GDM1 (cell line): ENCODE results near the gene RPTOR.
"Not testable (repeated sequence)": the region's sequence is repeated elsewhere in the genome, so short reads cannot be mapped to it uniquely, and the experiment has no call there.

Source experiments
- DNase-seq: peaks from one replicate; lab custom pipeline; 2025; lab: John Stamatoyannopoulos, UW

RPTOR gene, protein sequence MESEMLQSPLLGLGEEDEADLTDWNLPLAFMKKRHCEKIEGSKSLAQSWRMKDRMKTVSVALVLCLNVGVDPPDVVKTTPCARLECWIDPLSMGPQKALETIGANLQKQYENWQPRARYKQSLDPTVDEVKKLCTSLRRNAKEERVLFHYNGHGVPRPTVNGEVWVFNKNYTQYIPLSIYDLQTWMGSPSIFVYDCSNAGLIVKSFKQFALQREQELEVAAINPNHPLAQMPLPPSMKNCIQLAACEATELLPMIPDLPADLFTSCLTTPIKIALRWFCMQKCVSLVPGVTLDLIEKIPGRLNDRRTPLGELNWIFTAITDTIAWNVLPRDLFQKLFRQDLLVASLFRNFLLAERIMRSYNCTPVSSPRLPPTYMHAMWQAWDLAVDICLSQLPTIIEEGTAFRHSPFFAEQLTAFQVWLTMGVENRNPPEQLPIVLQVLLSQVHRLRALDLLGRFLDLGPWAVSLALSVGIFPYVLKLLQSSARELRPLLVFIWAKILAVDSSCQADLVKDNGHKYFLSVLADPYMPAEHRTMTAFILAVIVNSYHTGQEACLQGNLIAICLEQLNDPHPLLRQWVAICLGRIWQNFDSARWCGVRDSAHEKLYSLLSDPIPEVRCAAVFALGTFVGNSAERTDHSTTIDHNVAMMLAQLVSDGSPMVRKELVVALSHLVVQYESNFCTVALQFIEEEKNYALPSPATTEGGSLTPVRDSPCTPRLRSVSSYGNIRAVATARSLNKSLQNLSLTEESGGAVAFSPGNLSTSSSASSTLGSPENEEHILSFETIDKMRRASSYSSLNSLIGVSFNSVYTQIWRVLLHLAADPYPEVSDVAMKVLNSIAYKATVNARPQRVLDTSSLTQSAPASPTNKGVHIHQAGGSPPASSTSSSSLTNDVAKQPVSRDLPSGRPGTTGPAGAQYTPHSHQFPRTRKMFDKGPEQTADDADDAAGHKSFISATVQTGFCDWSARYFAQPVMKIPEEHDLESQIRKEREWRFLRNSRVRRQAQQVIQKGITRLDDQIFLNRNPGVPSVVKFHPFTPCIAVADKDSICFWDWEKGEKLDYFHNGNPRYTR (N-terminal part only)

DNA sequence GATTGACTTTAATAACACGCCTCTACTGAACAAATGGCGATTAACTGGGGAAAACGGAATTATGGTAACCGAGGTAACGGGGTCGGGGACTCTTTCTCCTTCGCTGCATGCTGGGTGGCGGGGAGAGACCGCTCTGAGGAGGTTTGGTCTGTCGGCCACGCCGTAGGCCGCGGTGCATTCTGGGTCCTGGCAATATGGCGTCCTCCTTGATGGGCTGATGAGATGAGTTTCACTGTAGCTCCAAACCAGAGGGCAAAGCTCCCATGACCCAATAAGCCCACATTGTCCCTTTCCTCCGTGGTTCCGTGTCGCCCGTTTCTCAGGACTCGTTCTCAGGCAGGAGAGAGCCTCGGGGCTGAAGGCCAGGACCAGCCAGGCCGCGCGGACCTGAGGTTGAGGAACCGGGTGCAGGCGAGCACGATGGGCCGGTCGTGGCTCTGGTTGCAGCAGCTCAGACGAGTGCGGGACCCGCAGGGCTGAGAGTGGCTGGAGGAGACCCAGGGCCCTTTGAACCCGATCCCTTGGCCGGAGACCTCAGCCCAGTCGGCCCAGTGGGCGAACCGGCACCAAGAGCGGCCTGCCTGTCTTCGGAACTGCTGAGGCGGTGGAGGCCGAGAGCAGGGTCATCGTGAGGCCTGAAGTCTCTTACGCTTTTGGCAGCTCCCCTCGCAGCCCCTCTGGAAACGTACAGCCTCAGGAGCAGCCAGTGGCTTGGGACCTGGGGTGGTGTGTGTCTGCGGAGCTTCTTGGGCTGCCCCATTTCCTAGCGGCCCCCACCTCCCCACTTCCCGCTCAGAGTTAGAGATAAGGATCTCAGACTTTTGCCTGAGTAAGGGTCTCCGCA lies at the start of gene RPTOR:
Gene RPTOR (plus strand): TSS at position 184 of the 844 bp plus-strand sequence. CDS start 792 bp downstream, outside the sequence.
- peak; percentile 81 for DNase-seq

DNA sequence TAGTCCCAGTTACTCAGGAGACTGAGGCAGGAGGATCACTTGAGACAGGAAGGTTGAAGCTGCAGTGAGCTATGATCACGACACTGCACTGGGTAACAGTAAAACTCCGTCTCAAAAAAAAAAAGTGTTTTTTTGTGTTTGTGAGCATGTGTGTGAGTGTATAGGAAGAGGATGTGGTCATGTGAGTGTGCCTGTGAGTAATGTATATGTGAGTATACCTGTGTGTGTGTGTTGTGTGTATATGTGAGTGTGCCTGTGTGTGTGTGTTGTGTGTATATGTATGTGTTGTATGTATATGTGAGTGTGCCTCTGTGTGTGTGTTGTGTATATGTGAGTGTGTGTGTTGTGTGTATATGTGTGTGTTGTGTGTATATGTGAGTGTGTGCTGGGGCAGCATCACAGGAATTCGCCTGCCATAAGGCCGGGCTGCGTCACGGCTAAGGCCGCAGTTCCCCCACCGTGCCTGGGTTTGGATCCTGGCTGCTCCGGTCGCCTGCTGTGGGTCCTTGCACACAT lies 46.9 kb upstream of the RPTOR start:
- no peak for DNase-seq

DNA sequence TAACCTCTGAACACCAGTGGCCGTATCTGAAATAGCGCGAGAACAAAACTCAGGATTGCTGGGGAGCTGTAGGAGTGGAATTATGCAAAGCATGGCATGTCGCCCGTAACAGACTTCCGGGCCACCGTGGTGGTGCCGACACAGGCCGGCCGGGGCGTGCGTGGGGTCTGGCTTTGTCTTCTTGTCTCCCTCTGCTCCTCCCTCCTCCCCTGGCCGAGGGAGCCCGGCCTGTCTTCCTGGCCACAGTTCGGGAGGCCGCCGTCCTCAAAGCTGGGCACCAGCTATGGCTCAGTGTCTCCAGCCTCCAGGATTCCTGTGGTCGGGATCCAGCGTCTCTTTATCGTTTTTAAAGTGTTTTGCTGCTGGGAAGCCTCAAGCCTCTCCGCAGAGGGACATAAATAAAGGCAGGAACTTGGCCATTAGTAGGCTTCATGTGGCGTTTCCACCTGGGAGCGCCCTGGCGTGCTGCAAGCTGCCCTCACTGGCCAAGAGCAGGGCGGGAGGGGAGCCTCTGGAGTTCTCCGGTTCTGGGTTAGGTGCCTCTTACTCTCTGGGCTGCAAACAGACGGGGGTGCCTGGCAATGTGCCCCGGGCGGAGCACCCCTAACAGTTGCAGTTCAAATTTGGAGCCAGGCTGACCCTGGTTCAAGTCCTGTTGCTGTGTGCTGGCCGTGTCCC lies 46.3 kb upstream of the RPTOR start:
- no peak for DNase-seq

DNA sequence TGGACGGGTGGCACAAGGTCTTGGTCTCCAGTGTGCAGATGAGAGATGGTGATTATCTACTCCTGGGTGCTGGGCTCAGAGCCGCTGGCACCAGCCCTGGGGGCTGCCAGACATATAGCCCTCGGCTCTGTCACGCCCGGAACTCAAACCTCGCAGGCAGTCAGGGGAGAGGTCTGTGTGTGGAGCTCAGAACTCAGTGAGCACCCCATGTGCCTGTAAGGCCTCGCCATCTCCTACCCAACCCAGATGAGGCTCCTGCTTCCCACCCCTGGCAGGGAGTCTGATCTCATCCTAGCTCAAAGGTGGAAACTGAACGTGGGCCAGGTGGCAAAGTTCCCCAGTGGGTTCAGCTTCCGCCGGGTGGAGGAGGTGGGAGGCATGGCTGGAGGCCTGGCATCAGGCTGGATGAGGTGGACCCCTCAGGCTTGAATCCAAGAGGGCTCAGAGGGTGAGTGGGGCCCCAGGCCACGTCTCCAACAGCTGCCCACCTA lies 45.7 kb upstream of the RPTOR start:
- DNase-seq = no peak

DNA sequence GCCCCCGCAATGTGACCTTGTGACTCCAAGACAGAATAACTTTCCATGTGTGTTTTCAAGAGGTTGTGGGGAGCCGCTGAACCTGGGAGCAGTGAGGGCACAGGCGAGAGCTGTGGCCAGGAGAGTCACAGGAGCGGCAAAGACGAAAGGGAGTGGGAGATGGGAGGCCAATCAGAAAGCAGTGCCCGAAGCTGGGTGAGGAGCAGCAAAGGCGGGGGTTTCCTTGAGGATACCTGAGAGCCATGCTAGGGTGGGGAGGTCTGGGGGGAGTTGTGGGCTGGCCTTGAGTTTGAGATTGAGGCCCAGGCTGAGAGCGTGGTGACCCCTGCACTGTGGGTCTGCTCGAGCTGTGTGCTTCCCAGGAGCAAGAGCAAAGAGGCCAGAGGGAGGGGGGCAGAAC lies 45.1 kb upstream of the RPTOR start:
- DNase-seq = no peak

DNA sequence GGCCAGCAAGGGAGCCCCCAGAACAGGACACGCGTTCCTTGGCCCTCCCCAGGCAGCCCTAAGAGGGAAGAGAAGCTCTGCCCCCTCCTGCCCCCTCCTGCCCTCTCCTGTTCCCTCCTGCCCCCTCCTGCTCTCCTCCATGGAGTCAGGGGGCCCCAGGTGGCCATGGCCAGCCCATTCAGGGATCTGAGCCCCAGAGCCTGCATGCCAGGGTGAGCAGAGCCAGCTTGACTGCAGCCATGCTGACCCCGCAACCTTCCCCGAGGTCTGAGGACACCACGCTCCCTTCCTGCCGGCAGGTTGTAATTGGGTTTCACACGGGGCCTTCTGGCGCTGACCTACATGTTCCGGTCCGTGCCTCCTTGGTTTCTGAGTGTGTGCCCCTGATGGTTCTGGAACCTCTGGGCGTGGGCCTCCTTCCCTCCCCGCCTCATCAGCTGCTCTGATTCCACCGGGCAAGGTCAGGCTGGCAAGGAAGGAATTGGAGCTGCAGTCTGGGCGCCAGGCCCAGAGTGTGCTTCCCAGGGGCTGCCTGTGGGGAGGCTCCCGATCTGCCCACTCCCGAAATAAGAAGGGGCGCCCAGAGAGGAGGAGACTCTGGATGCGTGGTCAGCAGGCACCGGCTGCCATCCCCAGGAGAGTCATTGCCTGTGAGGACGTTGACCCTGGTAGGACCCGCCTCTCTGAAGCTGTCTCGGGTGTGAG lies 44.5 kb upstream of the RPTOR start:
- DNase-seq = no peak

DNA sequence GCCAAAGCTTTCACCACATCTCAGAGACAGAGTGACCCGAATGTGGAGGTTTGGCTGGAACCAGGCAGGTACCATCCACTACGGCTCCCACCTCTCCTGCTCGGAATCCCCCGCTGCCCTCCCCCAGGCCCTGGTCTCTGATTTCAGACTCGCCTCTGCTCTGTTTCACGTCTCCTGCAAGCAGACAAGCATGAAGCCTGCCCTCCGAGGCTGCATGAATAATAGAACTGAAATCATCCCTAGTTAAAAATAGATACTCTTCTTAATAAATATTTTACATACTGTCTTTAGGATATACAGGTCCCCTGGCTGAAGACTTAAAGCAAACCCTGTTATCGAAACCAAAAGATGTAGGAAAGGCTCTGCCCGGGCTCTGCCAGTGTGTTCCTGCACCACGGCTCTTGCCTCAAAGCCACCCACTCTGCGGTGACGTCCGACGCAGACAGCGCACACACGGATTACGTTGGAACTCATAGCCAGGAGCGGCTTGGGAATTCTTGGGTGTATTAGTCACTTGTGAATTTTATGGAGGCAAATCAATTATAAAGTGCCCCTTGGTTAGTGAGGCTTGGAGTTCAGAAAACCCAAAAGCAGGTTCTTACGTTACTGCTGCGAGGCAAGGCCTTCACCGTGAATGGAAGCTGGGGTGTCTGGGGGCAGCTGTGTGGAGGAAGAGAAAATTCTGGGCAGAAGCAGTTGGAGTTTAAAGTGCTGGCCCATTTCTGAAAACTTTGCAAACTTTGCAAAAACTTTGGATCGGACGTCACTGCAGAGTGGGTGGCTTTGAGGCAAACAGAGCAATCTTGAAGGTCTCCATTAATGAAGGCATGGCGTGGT lies 42.7 kb upstream of the RPTOR start:
- no peak for DNase-seq

DNA sequence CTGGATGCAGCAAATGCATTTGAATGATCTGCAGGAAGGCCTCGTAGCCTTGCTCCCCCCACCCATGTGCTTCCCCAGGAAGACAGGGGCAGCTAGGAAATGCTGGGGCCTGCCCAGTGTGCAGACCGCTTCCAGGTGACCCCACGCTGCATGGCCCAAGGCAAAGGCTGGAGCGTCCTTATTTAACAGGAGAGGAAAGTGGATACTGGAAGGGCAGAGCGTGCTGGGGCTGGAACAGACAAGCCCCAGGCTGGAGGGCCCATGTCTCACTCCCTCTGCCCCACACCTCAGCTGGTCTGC lies 42.1 kb upstream of the RPTOR start:
- no peak for DNase-seq

DNA sequence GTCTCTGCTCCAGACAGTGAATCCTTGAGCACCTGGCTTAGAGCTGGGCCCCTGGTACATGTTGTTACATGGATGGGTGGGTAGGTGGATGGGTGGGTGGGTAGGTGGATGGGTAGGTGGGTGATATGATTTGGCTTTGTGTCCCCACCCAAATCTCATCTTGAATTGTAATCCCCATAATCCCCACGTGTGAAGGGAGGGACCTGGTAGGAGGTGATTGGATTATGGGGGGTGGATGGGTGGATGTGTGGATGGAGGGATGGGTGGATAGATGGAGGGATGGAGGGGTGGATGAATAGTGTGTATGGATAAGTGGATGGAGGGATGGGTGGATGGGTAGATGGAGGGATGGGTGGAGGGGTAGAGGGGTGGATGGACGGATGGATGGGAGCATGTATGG lies 41.6 kb upstream of the RPTOR start:
- DNase-seq = no peak

DNA sequence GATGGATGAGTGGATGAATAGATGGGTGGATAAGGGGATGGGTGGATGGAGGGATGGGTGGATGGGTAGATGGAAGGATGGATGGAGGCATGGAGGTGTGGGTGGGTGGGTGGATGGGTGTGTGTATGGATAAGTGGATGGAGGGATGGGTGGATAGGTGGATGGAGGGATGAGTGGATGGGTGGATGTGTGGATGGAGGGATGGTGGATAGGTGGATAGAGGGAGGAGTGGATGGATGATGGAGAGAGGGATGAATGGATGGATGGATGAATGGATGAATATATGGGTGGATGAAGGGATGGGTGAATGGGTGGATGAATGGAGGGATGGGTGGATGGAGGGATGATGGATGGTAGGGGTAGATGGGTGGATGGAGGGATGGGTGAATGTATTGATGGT lies 40.7 kb upstream of the RPTOR start:
- DNase-seq = no peak

DNA sequence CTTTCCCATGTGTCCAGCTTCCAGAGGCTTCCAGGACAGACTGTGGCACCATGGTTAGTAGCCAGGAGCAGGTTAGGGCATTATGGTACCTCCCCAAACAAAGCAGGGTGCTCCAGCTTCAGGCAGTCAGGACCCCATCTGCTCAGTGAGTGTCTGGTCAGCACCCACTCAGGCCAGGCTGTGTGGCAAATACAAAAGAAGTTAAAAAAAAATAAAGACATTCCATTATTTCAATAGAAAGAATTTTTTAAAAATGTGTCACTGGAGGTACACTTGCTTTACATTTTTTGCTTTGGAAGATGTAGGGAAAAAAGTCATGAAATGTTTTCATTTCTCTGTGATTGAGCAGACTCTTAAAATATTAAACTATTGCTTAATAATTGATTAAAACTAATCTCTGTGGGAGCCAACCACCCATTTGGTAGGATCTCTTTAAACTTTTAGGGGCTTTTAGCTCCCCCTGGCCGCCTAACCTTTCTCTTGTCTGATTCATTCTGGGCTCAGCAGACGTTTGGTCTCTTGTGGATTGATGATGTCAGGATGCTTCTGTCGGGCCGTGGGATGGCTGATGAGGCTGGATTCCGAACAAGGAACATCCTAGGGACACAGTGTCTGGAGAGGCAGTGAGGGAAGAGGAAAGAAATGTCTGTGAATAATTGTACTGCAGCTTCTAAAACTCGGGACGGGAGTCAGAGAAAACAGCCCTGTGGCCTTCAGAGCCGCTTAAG lies 39.8 kb upstream of the RPTOR start:
- no peak for DNase-seq

DNA sequence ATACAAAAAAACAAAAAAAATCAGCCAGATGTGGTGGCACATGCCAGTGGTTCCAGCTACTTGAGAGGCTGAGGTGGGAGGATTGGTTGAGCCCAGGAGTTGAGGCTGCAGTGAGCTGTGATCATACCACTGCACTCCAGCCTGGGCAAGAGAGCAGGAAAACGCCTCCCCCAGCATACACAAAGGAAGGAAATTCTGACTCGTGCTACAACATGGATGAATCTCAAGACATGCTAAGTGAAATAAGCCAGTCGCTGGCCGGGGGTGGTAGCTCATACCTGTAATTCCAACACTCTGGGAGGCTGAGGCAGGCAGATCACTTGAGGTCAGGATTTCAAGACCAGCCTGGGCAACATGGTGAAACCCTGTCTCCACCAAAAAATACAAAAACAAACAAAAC lies 37.5 kb upstream of the RPTOR start:
- not testable (repeated sequence) for DNase-seq

DNA sequence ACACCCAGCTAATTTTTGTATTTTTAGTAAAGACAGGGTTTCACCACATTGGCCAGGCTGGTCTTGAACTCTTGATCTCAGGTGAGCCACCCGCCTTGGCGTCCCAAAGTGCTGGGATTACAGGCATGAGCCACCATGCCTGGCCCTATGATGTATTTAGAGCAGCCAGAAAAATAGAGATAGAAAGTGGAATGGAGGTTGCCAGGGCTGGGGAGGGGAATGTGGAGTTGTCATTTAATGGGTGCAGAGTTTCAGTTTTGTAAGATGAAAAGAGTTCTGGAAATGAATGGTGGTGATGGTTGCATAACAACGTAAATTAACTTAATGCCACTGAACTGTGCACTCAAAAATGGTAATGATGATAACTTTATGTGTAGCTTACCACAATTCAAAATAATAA lies 36.7 kb upstream of the RPTOR start:
- no peak for DNase-seq

DNA sequence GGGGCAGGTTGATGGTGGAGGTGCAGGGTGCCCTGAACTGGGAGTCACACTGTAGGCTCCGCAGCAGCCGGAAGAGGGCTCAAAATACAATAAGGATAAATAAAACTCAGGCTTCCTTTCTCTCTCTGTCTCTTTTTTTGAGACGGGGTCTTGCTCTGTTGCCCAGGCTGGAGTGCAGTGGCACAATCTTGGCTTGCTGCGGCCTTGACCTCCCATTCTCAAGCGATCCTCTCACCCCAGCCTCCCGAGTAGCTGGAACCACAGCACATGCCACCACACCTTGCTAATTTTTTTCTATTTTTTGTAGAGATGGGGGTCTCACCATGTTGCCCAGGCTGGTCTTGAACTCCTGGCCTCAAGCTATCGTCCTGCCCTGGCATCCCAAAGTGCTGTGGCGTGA lies 35.3 kb upstream of the RPTOR start:
- no peak for DNase-seq

DNA sequence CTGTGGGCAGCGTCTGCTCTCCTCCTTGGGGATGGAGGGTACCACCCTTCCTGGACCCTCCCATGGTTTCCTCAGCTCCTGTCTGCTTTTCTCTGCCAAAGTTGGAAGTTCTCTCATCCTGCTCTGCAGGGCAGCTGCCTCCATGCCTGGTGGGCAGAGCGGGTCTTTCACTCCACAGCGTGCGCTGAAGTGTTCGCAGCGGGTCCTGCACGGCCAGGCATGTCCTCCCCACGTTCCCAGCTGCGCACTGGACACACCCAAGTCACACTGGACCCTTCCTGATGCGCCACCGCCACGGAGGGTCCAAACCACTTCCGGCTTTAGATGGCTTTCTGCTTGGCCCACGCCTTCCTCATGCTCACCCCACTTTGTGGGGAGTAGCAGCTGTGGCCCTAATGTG lies 34.5 kb upstream of the RPTOR start:
- no peak for DNase-seq

DNA sequence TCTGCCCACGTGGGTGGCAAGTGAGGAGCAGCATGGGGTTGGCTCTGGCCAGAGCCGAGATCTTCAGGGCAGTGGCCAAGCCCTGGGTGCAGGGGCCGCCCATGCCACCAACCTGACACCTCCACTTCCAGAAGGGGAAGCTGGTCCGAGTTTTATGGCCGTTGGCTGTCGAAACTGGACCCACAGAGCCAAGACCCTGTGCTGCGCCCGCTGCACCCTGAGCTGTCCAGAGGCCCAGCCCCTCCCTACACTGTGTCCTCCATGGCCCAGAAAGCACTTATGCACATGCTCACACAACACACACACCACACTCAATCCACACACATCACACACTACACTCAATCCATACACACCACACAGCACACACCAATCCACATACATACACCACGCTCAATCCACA lies 33.9 kb upstream of the RPTOR start:
- no peak for DNase-seq

DNA sequence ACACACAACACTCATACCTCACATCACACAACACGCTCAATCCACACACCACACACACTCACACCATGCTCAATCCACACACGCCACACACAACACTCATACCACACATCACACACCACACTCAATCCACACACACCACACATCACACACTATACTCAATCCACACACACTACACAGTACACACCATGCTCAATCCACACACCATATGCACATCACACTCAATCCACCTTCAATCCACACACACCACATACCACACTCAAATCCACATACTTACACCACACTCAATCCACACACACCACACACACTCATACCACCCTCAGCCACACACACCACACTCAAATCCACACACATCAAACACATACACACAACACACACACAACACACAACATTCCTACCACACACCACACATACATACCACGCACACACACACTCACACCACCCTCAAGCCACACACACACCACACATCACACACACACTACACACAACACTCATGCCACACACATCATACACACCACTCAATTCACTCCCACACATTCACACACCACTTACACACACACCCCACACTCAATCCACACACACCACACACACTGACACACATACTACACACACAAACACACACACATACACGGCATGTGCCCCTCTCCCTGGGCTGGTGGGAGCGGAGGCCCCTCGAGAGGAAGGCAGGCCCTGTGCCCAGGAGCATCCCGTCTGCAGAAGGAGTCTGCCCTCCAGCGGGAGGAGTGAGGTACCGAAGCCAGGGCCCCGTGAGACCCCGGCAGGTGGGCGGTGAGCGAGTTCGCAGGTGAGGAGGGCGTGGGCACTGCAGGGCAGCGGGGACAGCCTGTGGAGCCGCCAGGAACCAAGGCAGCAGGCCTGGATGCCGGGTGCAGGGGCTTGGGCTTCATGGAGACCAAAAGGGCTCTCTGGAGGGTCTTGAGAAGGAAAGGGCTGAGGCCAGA lies 33.1 kb upstream of the RPTOR start:
- no peak for DNase-seq

DNA sequence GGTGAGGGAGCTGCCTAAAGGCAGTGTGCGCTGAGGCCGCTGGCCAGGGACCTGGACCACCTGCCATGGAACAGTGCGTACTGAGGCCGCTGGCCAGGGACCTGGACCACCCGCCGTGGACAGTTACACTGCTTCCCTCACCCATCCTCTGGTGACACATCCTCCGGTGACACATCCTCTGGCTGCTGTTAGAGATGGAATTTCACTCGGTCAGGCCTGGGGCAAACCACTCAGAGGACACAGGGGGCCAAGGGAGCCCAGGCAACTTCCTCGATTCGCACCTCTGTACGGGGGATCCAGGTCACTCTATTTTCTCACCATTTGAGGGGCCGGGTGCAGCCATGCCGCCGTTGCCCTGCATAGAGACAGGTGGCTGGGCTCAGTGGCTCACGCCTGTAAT lies 32.4 kb upstream of the RPTOR start:
- DNase-seq = no peak
